Gastroesophageal sphincter (tissue), 3 donors: Measurements from ENCODE around the gene GRIP2.

ENCODE experiments used
- CTCF ChIP-seq, 4 experiments: fragments of 200-600 bp in 2 of 4; fragments of 450-650 bp in 2 of 4; sonication (generic) in 1 of 4; IDR thresholded peaks; one replicate each; pipeline ENCODE4 v1.5.1; 2017 to 2019; ENCODE audit warnings: antibody characterized with exemption in 4 of 4, mild to moderate bottlenecking in 2 of 4, moderate library complexity in 2 of 4
- EP300 ChIP-seq: sonication (generic); formaldehyde crosslinking; IDR thresholded peaks from one replicate; pipeline ENCODE4 v1.6.1; 2017; ENCODE audit warnings: antibody characterized with exemption, mild to moderate bottlenecking

DNA sequence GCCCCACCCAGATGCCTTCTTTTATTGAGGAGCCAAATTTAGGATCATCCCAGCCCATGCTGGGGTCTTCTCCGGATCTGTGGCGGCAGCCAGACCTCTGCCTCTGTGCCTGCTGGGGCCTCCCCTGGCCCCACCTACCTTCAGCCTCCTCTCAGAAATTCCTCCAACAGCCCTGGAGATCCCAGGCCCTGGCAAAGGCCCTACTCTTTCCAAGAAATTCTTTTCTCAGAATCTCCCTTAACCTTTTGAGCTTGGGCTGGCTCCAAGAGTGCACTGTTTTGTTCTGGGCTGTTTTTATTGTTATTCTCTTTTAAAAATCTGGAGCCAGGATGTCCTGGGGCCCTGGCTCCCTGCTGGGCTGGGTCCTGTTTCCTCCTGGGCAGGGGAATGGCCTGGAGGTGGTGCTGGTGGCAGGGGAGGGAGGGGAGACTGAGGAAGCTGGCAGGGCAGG is 57.8 kb downstream of the GRIP2 start:
- no peak for TF ChIP-seq EP300
- no peak for TF ChIP-seq CTCF (IDR thresholded peaks at IDR 0.05)
